ENCODE data around the gene PPM1L.

PPM1L gene

DNA sequence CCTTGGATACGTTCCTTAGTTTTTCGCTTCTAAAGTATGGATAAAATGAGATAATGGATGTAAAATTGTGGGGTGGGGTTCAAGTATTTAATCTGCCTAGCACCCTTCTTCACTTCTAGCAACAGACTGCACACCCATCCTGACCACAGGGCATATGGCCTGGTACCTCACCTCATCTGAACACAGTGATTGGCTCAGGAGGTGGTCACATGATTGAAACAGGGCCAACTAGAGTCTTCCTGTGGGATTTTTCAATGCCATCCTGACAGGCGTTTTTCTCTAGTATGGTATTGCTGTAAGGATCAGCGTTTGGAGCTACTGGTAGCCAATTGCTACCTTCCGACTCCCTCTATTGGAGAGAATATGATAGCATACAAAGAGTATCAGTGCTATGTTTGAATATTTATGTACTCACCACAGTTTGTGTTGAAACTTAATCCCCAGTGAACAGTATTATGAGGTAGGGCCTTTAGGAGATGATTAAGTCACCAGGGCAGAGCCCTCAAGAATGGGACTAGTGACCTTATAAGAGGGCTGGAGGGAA lies 172.2 kb downstream of the PPM1L start:
- DNase-seq (ENCODE audit: low read depth in 2 of 2), result no peak

DNA sequence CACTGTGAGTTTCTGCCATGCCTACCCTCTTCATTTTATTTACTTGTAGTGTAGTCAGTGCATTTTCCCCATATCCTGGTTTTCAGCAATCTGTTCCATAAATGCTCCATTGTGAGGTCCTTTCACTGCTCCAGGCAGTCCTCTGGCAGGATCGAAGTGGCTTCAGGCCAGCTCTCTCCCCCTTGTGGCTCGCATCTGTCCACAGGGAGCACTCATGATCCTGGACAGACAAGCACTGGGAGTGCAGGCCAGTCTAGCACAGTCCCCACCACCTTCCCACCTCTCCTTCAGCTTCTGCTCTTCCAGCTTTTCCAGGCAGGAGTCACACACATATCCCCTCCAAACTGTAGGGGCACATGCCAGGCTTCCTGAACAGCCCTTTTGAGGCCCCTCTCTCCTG lies 173.6 kb downstream of the PPM1L start:
- no peak for DNase-seq (ENCODE audit: low read depth in 2 of 2)

DNA sequence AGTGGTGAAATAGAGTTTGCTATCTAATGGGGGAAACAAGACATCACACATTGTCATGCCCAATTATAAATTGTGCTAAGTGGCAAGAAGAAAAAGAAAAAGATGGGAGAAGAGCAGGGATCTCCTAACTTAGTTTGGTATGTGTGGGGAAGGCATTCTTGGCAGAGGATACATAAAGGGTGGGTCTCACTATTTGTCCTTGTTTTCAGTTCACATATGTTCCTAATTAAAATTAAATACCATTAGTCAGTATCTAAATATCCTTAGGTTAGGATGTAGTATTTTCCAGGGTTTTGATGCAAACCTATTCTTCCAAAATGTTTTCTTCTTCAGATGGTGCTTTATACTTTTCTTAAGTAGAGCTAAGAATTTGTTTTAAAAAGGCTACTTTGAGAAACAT lies 175.4 kb downstream of the PPM1L start:
- no peak for DNase-seq (ENCODE audit: low read depth in 2 of 2)

DNA sequence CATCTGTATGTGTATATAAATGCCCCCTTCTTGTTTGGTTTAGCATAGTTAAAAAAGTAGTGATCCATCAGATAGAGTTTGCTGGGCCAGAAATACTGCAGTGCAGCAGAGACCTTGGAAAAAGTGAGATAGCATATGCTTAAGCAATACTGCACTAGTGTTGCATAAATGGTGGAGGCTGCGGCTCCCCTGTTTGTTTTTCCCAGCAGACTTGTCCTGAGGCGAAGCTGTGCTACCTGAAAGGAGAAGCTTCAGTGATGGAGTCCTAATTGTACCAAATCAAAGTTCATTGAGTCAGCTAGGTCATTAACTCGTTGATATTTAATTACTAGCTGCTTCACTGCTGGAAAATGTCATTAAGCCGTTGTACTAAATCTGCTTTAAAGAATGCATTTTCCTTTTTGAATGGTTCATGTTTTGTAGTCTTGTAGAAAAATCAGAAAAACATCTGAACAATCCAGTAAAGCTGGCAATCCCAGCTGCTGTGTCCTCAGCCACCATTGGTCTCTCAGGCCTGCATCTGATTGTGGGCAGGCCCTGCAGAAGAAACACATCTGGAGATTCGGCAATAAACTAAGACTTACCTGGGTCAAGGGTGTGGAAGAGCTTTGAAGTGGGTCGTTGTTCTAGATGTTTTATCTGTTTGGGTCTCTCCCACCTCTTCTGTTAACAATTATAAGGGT lies 179.5 kb downstream of the PPM1L start:
- DNase-seq (ENCODE audit: low read depth in 2 of 2), result no peak

DNA sequence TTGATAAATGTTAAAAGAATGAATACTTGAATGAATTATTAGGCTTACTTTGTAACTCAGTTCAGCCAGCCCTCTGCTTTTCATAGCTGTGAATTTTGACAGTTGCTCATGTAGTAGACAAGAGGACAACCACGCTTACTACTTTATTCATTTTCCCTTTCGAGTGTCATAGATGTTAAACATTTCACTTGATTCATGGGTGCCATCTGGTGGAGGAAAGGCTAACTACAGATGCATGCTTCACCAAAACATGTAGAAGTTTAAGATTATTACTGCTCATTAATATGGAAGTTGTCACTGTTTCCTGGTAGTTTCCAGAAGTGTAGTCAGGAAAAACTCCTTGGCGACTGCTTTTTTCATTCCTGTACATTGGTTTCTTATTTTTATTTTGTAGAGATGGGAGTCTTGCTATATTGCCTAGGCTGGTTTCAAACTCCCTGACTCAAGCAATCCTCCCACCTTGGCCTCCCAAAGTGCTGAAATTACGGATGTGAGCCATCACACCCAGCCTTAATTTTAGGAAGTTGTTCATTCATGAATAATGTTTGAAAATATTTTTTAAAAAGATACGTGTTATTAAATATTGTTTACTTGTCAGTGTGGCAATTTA lies 186.0 kb downstream of the PPM1L start:
- peak; percentile 12 to 43 for DNase-seq (ENCODE audit: low read depth in 2 of 2)

DNA sequence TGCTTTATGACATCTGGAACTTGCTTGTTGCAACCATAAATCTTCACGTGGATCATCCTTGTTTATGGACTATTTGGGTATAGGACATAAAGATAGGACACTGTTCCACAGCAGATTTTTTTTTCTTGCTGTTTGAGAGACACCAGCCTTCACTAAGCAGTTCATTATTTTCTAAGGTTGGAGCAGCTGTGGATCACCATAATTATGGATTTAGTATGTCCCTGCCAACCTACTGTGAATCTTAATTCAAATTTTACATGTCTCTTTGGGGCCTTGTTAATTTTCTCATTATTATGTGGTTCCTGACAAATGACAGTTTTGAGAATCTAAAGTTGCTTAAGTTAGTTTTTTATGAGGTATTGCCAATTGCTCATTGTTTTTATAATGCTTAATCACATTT lies 188.0 kb downstream of the PPM1L start:
- DNase-seq (ENCODE audit: low read depth in 2 of 2), result no peak

DNA sequence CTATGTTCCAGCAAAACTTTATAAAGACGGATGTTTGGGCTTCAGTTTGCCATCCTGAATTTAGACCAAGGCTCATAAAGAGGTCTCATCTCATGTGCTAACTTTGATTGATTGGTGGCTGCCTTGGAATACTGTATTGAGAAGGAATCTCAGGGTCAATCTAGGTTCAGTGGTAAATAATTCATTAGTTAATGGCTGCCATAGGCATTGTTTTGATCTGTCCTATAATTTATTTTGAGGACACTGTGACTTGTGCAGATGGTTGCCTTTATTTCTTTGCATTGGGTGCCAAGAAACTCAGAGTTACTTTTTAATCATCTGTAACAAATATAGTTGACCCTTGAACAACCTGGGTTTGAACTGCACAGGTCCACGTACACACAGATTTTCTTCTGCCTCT lies 189.3 kb downstream of the PPM1L start:
- no peak for DNase-seq (ENCODE audit: low read depth in 2 of 2)

DNA sequence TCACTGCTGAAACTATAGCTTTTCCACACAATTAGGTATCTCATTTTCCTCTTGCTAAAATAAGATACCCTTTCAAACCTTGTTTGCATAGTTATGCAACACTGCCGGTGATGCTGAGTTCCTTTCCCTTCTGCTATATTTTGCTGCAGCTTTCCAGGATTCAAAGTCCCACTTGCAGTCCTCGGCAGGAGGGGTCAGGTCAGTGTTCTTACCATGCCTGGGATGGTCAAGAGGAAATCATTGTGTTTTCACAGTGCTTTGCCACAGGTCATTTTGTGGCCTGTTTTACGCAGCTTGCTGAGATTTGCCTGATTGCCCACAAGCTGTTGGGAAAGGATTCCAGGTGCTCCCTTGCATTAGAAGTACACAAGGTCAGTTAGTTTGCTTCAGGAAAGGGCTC lies 192.2 kb downstream of the PPM1L start:
- DNase-seq (ENCODE audit: low read depth in 2 of 2), result no peak

DNA sequence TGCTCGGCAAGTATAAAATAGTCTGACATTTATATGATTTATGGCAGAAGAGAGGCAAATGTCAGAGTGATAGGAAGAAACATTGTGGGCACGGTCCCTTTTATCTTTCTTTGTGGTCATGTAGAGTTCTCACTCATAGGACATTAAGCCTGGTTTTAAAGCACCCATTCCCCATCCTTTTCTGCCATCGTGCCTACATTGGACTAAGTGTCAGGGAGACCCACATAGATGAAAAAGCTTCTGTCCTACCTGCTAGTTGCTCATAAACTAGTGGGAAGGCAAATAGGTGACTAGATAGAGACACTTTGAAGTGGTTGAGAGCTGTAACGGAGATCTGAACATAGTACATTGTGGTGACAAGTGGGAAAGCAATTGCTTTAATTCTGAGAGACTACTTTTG lies 193.4 kb downstream of the PPM1L start:
- no peak for DNase-seq (ENCODE audit: low read depth in 2 of 2)

DNA sequence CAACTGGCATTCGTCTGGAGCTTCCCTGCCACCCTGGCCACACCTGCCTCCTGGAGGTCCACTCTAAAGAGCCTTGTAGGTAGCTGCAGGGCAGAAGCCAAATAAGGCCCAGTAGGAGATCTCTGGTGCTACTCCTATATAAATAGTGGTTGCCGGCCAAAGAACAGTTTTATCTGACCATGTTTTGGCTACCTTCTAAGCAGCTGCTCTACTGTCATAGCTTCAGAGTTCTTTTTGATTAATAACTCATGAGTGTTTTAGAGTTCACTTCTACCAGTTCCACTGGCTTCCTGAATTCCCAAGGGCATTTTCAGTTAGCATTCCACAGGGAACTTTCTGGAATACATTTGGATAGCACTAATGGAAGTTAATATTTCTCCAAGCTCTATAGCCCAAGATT lies 194.5 kb downstream of the PPM1L start:
- DNase-seq (ENCODE audit: low read depth in 2 of 2), result no peak

DNA sequence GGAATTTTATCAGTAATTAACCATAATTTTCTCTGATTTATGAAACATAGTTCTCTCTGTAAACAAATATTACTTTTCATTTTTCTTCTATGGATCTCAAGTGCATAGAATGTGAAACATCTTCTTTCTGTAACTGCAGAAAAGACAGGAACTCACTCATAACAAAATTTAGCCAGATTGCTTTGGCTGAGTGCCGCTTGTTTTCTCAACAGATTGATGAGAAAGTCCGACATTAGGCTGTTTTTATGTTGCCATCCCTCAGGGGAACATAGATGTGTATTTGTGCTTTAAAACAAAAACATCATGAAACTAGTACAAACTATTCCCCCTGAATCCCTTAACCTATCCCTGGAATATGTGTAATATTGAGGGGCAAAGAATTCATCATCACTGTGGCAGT lies 194.9 kb downstream of the PPM1L start:
- no peak for DNase-seq (ENCODE audit: low read depth in 2 of 2)

DNA sequence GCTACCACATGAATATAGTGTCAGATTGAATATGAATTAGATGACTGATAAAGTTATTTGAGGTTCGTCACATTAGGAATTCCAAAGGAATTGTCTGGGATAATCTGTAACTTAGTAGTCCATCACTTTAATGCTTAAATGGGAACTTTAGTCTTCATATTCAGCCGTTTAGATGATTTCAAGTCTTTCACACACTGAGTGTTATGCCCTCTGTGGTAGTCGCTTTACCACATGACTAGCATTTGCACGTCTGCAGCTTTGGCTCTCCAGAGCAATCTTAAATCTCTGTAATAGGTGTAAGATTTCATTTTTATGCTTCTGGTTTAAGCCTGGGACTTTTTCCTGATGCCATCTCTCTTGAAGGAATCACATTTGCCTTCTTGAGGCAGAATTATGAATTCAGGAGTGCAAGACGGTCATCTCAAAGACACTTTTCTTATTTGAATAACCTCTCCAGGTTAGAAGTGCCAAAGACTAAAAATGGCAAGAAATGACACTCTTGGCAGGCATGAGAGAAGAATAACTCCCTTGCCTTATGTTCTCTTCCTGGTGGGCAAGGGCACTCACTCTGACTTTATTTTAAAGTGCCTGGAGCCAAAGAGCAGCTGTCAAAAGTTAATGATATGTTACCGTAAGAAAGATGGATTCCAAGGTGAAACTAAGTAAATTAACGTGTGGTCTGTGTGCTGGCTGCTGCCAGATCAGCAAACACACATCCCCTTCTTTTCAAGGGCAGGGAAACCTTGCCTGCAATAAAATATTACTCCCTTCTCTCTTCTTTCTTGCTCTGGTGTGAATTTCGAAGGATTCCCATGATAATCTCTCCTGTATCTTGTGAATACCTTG lies 195.8 kb downstream of the PPM1L start:
- no peak for DNase-seq (ENCODE audit: low read depth in 2 of 2)

DNA sequence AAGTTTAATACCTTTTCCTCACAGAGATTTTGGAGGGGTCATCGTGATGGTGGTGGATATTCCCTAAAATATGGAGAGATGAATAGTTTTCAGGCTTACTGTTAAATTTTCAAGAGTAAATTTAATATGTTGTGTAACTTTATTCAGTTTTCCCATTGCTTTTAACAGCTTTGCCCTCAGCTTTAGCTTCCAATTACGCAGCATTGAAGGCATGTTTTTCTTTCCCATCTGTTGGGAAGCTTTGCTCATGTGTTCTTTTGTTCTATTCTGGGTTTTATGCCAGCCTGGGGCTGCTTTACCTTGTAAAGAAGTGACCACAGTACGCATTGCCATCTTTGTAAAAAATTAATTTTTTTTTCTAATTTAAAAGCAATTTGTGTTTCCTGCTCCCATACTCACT lies 197.7 kb downstream of the PPM1L start:
- DNase-seq (ENCODE audit: low read depth in 2 of 2), result no peak

DNA sequence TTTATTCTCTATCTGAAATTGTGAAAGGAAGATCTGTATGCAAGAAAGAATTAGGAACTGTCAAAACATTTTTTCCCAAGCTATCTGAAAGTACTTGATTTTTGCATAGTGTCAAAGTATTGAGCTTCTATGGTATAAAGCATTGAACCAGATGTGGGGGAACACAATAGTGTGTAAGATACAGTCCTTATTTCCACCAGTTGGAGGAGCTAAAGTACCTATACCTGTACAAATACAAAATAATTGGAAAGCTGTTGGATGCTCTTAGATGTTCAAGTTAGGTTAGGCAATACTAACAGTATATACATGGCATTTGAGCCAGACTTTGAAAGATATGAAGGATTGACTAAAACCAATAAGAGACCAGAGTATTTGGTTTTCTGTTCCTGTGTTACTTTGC lies 200.8 kb downstream of the PPM1L start:
- no peak for DNase-seq (ENCODE audit: low read depth in 2 of 2)

DNA sequence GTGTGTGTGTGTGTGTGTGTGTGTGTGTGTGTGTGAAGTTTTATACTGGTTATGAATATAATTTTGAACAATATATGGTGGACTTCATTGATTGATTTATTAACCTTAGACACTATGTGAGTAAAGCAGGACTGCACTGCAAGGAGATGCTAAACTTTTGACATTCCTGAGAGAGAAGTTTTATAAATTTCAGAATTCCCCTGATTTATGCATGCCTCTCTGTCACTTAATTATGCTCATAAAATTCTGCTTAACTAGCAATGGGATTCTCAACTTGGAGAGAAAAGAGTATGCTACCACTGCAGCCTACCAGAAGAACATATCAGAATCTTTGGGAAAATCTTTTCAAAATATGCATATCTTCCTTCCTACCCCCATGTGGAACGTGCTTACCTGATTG lies 204.5 kb downstream of the PPM1L start:
- DNase-seq (ENCODE audit: low read depth in 2 of 2), result no peak

DNA sequence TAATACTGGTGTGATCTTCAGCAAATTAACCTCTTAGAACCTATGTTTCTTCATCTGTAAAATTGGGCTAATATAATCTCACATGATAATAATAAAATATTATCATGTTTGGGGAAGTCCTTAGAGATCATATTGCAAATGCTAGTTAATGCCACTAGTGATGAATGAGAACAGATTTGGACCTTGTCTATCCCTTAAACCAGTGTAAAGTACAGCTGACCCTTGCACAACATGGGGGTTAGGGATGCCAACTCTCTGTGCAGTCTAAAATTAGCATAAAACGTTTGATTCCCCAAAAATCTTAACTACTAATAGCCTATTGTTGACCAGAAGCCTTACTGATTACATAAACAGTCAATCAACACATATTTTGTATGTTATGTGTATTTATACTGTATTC lies 207.9 kb downstream of the PPM1L start:
- no peak for DNase-seq (ENCODE audit: low read depth in 2 of 2)

DNA sequence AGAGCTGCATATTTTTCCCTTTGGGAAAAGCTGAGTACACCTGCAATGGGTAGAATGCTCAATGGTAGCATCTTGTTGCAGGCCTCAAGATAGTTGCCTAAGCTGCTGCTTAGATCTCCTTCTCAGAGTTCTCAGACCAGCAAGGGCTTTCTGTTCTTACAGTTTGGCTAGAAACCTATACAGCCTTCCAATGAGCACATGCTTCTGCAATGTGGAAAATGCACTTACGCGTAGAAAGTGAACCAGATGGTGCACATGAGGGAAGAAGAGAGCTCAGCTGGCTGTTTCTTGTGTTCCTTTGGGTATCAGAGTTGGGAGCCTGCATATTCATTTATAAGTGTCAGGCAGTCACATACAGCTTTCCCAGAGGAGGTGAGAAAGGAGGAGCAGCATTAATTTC lies 212.7 kb downstream of the PPM1L start:
- no peak for DNase-seq (ENCODE audit: low read depth in 2 of 2)

DNA sequence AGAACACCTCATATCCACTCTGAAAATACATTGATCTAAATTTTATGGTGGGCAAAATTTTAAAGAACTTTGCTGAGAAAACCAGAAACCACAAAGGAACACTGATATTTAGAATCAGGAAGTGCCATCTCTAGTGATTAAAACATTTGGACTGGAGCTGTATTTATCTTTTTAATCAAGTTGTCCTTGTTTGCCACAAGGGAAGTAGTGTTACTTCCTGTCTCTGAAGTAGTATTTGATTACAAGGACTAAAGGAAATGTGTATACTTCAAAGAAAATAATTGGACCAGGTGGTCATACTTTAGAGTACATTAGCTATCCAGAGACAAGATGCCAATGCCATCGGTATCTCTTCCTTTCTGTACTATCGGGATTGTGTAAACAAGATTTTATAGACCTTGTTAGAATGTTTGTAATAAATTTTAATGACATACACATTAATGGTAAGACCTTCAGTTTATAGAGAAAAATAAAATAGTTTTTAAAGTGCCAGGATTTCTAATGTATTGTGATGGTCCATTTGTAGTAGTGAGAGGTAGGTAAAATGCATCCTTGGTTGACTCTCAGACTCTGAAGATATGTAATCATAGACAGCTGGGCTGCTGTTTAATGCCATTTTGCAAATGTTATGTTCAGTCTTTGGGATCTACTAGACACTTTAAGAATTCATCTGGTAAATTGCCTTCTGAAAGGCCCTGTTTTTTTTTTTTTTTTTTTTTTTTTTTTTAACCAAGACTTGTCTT lies 217.2 kb downstream of the PPM1L start:
- DNase-seq (ENCODE audit: low read depth in 2 of 2), result no peak

DNA sequence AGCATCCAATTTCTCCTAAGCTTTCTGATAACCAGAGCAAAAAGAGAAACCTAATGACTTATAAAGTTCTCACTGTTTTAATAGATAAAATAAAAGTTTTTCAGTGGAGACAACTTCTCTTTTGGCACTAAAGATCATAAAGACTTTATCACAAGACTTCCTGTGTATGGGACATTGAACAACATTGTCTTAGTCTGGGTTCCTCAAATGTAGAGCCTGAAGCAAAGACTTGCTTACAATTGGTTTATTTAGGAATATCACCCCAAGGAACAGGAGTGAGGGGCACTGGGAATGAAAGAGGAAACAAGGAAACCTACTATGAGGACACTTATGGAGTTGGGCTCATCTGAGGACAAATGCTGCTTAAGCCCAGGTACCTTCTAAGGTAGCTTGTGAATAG lies 221.7 kb downstream of the PPM1L start:
- DNase-seq (ENCODE audit: low read depth in 2 of 2), result no peak

DNA sequence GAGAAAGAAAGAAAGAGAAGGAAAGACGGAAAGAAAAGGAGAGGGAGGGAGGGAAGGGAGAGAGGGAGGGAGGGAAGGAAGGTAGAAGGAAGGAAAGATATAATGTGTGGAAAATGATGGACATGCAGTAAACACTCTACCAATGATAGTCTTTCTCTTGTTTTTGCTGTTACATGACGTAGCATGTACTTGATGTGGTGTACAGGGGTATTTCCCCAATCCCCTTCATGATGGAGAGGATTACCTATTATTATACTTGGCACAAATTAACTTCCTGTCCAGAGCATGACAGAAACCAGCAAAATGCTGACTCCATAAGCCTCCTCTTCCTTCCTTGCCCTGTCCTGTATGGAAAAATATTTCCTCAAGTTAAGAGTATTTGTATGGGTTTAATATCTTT lies 224.7 kb downstream of the PPM1L start:
- no peak for DNase-seq (ENCODE audit: low read depth in 2 of 2)

DNA sequence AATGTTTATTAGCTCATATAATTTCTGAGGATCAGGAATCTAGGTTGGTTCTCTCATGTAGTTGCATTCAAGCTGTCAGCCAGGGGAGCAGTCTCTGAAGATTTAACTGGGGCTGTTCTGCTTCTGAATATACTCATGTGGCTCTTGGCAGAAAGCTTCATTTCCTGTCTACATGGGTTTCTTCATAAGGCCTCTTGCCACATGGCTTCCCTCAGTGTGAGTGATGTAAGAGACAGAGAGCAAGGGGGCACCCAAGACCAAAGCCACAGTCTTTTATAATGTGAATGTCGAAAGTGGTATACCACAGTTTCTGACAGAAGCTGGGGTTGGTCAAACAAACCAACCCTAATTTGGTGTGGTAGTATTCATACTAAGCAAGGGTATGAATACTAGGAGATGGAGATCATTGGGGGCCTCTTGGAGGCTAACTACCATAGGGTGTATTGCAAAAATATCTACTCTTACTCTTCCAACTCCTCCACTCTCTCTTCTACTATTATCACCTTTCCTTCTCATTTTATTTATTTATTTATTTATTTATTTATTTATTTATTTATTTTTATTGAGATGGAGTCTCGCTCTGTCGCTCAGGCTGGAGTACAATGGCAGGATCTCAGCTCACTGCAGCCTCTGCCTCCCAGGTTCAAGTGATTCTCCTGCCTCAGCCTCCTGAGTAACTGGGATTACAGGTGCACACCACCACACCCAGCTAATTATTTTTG lies 225.3 kb downstream of the PPM1L start:
- DNase-seq (ENCODE audit: low read depth in 2 of 2), result peak in 1 of 2 donors; percentile 3

Measured in stimulated activated CD8-positive, alpha-beta memory T cell treated with anti-CD3 and anti-CD28 coated beads, Interleukin-7, amount 100 ng/mL, for 4 hours (primary cell).